Naive B cell (primary cell): Measurements from ENCODE around the gene FSTL1. TPM values are rescaled to one million over a fixed set of nuclear protein-coding genes. Genes with fewer than 3 reads are reported as not detected.
"Not testable (repeated sequence)": the region's sequence is repeated elsewhere in the genome, so short reads cannot be mapped to it uniquely, and the experiment has no call there.

Source experiments
- ATAC-seq, 2 donors: fragments of 150-1000 bp; cut with Tn5 transposase; 2 replicates each; pipeline ENCODE4 v1.10.0; 2021; ENCODE audit warnings: low read depth in 2 of 2, mild to moderate bottlenecking in 2 of 2, moderate library complexity in 2 of 2
- DNase-seq: peaks from one replicate; pipeline ENCODE4 v3.0.0; 2022
- H3K27ac Mint-ChIP-seq, 6 donors: one replicate each; pipeline ENCODE4 v1.8.0; 2020 to 2022; ENCODE audit warnings: mild to moderate bottlenecking in 6 of 6, mixed read lengths in 6 of 6, moderate library complexity in 5 of 6, inconsistent platforms in 2 of 6
- H3K27me3 Mint-ChIP-seq, 3 donors: one replicate each; pipeline ENCODE4 v1.8.0; 2021 to 2022; ENCODE audit warnings: mixed read lengths in 3 of 3, mild to moderate bottlenecking in 1 of 3
- H3K36me3 Mint-ChIP-seq, 2 donors: one replicate each; pipeline ENCODE4 v1.8.0; 2020 to 2022; ENCODE audit warnings: mixed read lengths in 2 of 2, inconsistent platforms in 1 of 2, mild to moderate bottlenecking in 1 of 2
- H3K4me1 Mint-ChIP-seq, 3 donors: one replicate each; pipeline ENCODE4 v1.8.0; 2020 to 2022; ENCODE audit warnings: mixed read lengths in 3 of 3, inconsistent platforms in 1 of 3, mild to moderate bottlenecking in 1 of 3, moderate library complexity in 1 of 3
- H3K4me3 Mint-ChIP-seq, 8 donors: one replicate each; pipeline ENCODE4 v1.8.0; 2020 to 2022; ENCODE audit warnings: mild to moderate bottlenecking in 8 of 8, mixed read lengths in 8 of 8, moderate library complexity in 8 of 8, inconsistent platforms in 2 of 8
- H3K9me3 Mint-ChIP-seq, 7 donors: one replicate each; pipeline ENCODE4 v1.8.0; 2020 to 2022; ENCODE audit warnings: mixed read lengths in 7 of 7, mild to moderate bottlenecking in 5 of 7, inconsistent platforms in 2 of 7, moderate library complexity in 1 of 7
- polyA plus RNA-seq, 6 donors: library from polyadenylated mRNA; unstranded; fragments of 300-500 nt; fragmentation: Illumina TruSeq; gene quantifications; one replicate each; pipeline ENCODE4 v1.2.3, GENCODE V29; 2021; ENCODE audit warnings: low read depth in 6 of 6

Gene FSTL1
- polyA plus RNA-seq, 6 donors from 2014 or later, result 0.29 to 1.3 (median 0.92) TPM; not detected in 3

- ATAC-seq (no peak), DNase-seq (no peak)
- peaks cover 2 to 14% (median 7%) of the 10 kb centered on the region in 7 donors for H3K9me3 Mint-ChIP-seq
- no peaks in the 10 kb centered on the region for H3K27me3 Mint-ChIP-seq
- H3K27ac Mint-ChIP-seq, result no peak overlapping the region
- H3K36me3 Mint-ChIP-seq, result peaks cover 0 to 8% of the 10 kb centered on the region in 2 donors
- no peaks in the 10 kb centered on the region for H3K4me1 Mint-ChIP-seq
- no peak overlapping the region for H3K4me3 Mint-ChIP-seq
Measured at GRCh38 chr3:120382941-120383447, 67.8 kb downstream of the FSTL1 start.

GRCh38 chr3:120381503-120381902, 69.3 kb downstream of the FSTL1 start:
- H3K4me3 Mint-ChIP-seq, result no peak overlapping the region
- peaks cover 2 to 14% (median 7%) of the 10 kb centered on the region in 7 donors for H3K9me3 Mint-ChIP-seq
- H3K4me1 Mint-ChIP-seq, result no peaks in the 10 kb centered on the region
- no peaks in the 10 kb centered on the region for H3K27me3 Mint-ChIP-seq
- H3K27ac Mint-ChIP-seq, result no peak overlapping the region
- peaks cover 0 to 8% of the 10 kb centered on the region in 2 donors for H3K36me3 Mint-ChIP-seq
- ATAC-seq (no peak), DNase-seq (no peak)

- not testable (repeated sequence) for ATAC-seq, H3K4me1 Mint-ChIP-seq, H3K36me3 Mint-ChIP-seq, H3K27me3 Mint-ChIP-seq, H3K9me3 Mint-ChIP-seq, DNase-seq, H3K27ac Mint-ChIP-seq, H3K4me3 Mint-ChIP-seq
Measured at GRCh38 chr3:120377948-120378347, 72.8 kb downstream of the FSTL1 start.

GRCh38 chr3:120370463-120370862, 80.3 kb downstream of the FSTL1 start:
- H3K27me3 Mint-ChIP-seq, result peaks cover 21 to 32% (median 30%) of the 10 kb centered on the region in 3 donors
- no peaks in the 10 kb centered on the region for H3K4me1 Mint-ChIP-seq
- ATAC-seq, result no peak
- H3K27ac Mint-ChIP-seq, result no peak overlapping the region
- DNase-seq, result no peak
- H3K36me3 Mint-ChIP-seq, result no peaks in the 10 kb centered on the region
- peaks cover 0 to 2% (median 0%) of the 10 kb centered on the region in 7 donors for H3K9me3 Mint-ChIP-seq
- H3K4me3 Mint-ChIP-seq, result no peak overlapping the region

- Mint-ChIP-seq H3K36me3 (no peaks in the 10 kb centered on the region), H3K27me3 (peaks cover 28 to 39% (median 32%) of the 10 kb centered on the region in 3 donors)
Measured at GRCh38 chr3:120369037-120369467, 81.7 kb downstream of the FSTL1 start.

GRCh38 chr3:120368172-120368571, 82.6 kb downstream of the FSTL1 start:
- DNase-seq (no peak), ATAC-seq (no peak)
- Mint-ChIP-seq H3K4me3 (no peak overlapping the region), H3K36me3 (no peaks in the 10 kb centered on the region), H3K9me3 (peaks cover 0 to 2% (median 0%) of the 10 kb centered on the region in 7 donors), H3K27ac (no peak overlapping the region), H3K4me1 (no peaks in the 10 kb centered on the region), H3K27me3 (peaks cover 28 to 39% (median 32%) of the 10 kb centered on the region in 3 donors)

More at GRCh38 chr3:120369037-120369467, 81.7 kb downstream of the FSTL1 start:
- Mint-ChIP-seq H3K4me3 (no peak overlapping the region), H3K9me3 (peaks cover 0 to 2% (median 0%) of the 10 kb centered on the region in 7 donors), H3K4me1 (no peaks in the 10 kb centered on the region), H3K27ac (no peak overlapping the region)
- DNase-seq, result no peak
- ATAC-seq, result no peak

GRCh38 chr3:120364821-120365220, 86.0 kb downstream of the FSTL1 start:
- Mint-ChIP-seq H3K4me1 (no peaks in the 10 kb centered on the region), H3K9me3 (no peaks in the 10 kb centered on the region), H3K4me3 (no peak overlapping the region), H3K36me3 (no peaks in the 10 kb centered on the region), H3K27me3 (peaks cover 26 to 49% (median 38%) of the 10 kb centered on the region in 3 donors), H3K27ac (no peak overlapping the region)
- ATAC-seq, result no peak
- no peak for DNase-seq

GRCh38 chr3:120364101-120364500, 86.7 kb downstream of the FSTL1 start:
- H3K4me3 Mint-ChIP-seq, result no peak overlapping the region
- H3K36me3 Mint-ChIP-seq, result no peaks in the 10 kb centered on the region
- no peak for DNase-seq
- no peaks in the 10 kb centered on the region for H3K4me1 Mint-ChIP-seq
- H3K27me3 Mint-ChIP-seq, result peaks cover 26 to 49% (median 38%) of the 10 kb centered on the region in 3 donors
- no peaks in the 10 kb centered on the region for H3K9me3 Mint-ChIP-seq
- H3K27ac Mint-ChIP-seq, result no peak overlapping the region
- no peak for ATAC-seq

- no peak overlapping the region for H3K27ac Mint-ChIP-seq
- peaks cover 32 to 36% (median 33%) of the 10 kb centered on the region in 3 donors for H3K27me3 Mint-ChIP-seq
- H3K4me1 Mint-ChIP-seq, result no peaks in the 10 kb centered on the region
- DNase-seq (no peak), ATAC-seq (no peak)
- H3K4me3 Mint-ChIP-seq, result no peak overlapping the region
- no peaks in the 10 kb centered on the region for H3K9me3 Mint-ChIP-seq
- H3K36me3 Mint-ChIP-seq, result no peaks in the 10 kb centered on the region
Measured at GRCh38 chr3:120357807-120358206, 93.0 kb downstream of the FSTL1 start.

- no peak for ATAC-seq
- no peaks in the 10 kb centered on the region for H3K4me1 Mint-ChIP-seq
Measured at GRCh38 chr3:120355486-120355885, 95.3 kb downstream of the FSTL1 start.

GRCh38 chr3:120353463-120353862, 97.3 kb downstream of the FSTL1 start:
- peaks cover 4 to 10% (median 8%) of the 10 kb centered on the region in 3 donors for H3K4me1 Mint-ChIP-seq
- H3K27ac Mint-ChIP-seq, result no peak overlapping the region
- DNase-seq (no peak), ATAC-seq (no peak)
- no peaks in the 10 kb centered on the region for H3K36me3 Mint-ChIP-seq
- peaks cover 21 to 26% (median 25%) of the 10 kb centered on the region in 3 donors for H3K27me3 Mint-ChIP-seq
- no peaks in the 10 kb centered on the region for H3K9me3 Mint-ChIP-seq
- H3K4me3 Mint-ChIP-seq, result peak overlapping the region in 1 of 8 donors; percentile 26

More at GRCh38 chr3:120355486-120355885, 95.3 kb downstream of the FSTL1 start:
- Mint-ChIP-seq H3K9me3 (no peaks in the 10 kb centered on the region), H3K27ac (no peak overlapping the region), H3K27me3 (peaks cover 27 to 28% (median 28%) of the 10 kb centered on the region in 3 donors), H3K4me3 (no peak overlapping the region), H3K36me3 (no peaks in the 10 kb centered on the region)
- no peak for DNase-seq

- Mint-ChIP-seq H3K36me3 (peaks cover 0 to under 1% of the 10 kb centered on the region in 2 donors), H3K27me3 (peaks cover 15 to 18% (median 17%) of the 10 kb centered on the region in 3 donors), H3K4me3 (peak overlapping the region in 1 of 8 donors; percentile 60), H3K9me3 (no peaks in the 10 kb centered on the region), H3K4me1 (peaks cover 15 to 22% (median 19%) of the 10 kb centered on the region in 3 donors), H3K27ac (peak overlapping the region in 1 of 6 donors; percentile 6)
- ATAC-seq, result no peak
- DNase-seq, result no peak
Measured at GRCh38 chr3:120352017-120352416, 98.8 kb downstream of the FSTL1 start.

GRCh38 chr3:120350401-120350941, 100.3 kb downstream of the FSTL1 start:
- H3K27ac Mint-ChIP-seq, result peak overlapping the region in 2 of 6 donors; percentile 92 to 96
- H3K27me3 Mint-ChIP-seq, result peaks cover 13 to 15% (median 15%) of the 10 kb centered on the region in 3 donors
- H3K36me3 Mint-ChIP-seq, result peaks cover 0 to 7% of the 10 kb centered on the region in 2 donors
- DNase-seq (no peak), ATAC-seq (no peak)
- H3K9me3 Mint-ChIP-seq, result no peaks in the 10 kb centered on the region
- peaks cover 25 to 31% (median 26%) of the 10 kb centered on the region in 3 donors for H3K4me1 Mint-ChIP-seq
- peak overlapping the region in 6 of 8 donors; percentile 49 to 98 (median 92) for H3K4me3 Mint-ChIP-seq

GRCh38 chr3:120349855-120350125, 101.0 kb downstream of the FSTL1 start:
- H3K4me3 Mint-ChIP-seq, result peak overlapping the region; percentile 89 to 98 (median 96)
- H3K27ac Mint-ChIP-seq, result peak overlapping the region; percentile 88 to 97 (median 95)
- ATAC-seq, result no peak
- H3K4me1 Mint-ChIP-seq, result peaks cover 30 to 34% (median 30%) of the 10 kb centered on the region in 3 donors
- H3K36me3 Mint-ChIP-seq, result peaks cover 0 to 7% of the 10 kb centered on the region in 2 donors
- H3K27me3 Mint-ChIP-seq, result peaks cover 8 to 9% (median 9%) of the 10 kb centered on the region in 3 donors
- no peaks in the 10 kb centered on the region for H3K9me3 Mint-ChIP-seq
- no peak for DNase-seq
